Activated CD4-positive, alpha-beta memory T cell treated with anti-CD3 and anti-CD28 coated beads for 36 hours (primary cell): ENCODE results near the gene FBXO44. TPM values are rescaled to one million over a fixed set of nuclear protein-coding genes. Genes with fewer than 3 reads are reported as not detected.

Experiments used
- CTCF ChIA-PET: fragments of 350-600 bp; sonication (Branson Sonifier 250); formaldehyde crosslinking; loops from one replicate; lab custom pipeline; 2021; ENCODE audit warnings: antibody characterized with exemption, inconsistent platforms; lab: Charles Lee
- POLR2A ChIA-PET: fragments of 350-600 bp; sonication (Branson Sonifier 250); formaldehyde crosslinking; loops from one replicate; lab custom pipeline; 2021; ENCODE audit warnings: antibody characterized with exemption; lab: Charles Lee
- DNase-seq: peaks from one replicate; pipeline ENCODE4 v3.0.0-alpha.2; 2020
- H3K27ac Mint-ChIP-seq: one replicate; pipeline ENCODE4 v1.8.0; 2021; ENCODE audit warnings: mixed read lengths
- H3K27me3 Mint-ChIP-seq: one replicate; pipeline ENCODE4 v1.8.0; 2021; ENCODE audit warnings: mixed read lengths
- H3K36me3 Mint-ChIP-seq: one replicate; pipeline ENCODE4 v1.8.0; 2021; ENCODE audit warnings: mixed read lengths
- H3K4me1 Mint-ChIP-seq: one replicate; pipeline ENCODE4 v1.8.0; 2021; ENCODE audit warnings: low read depth, mixed read lengths
- H3K4me3 Mint-ChIP-seq: one replicate; pipeline ENCODE4 v1.8.0; 2021; ENCODE audit warnings: mild to moderate bottlenecking, mixed read lengths
- H3K9me3 Mint-ChIP-seq: one replicate; pipeline ENCODE4 v1.8.0; 2021; ENCODE audit warnings: mixed read lengths
- intact Hi-C: fragments of 100-400 bp; cut with micrococcal nuclease; formaldehyde crosslinking; loops from one replicate; pipeline ENCODE4 v1.15.1; 2023
- total RNA-seq, 2 experiments: library from RNA; stranded (reverse); gene quantifications; one replicate each; pipeline ENCODE4 v1.2.3, GENCODE V29; 2021

Gene FBXO44
- total RNA-seq, 2 experiments from 2014 or later: 16.8 to 18.6 TPM

DNA sequence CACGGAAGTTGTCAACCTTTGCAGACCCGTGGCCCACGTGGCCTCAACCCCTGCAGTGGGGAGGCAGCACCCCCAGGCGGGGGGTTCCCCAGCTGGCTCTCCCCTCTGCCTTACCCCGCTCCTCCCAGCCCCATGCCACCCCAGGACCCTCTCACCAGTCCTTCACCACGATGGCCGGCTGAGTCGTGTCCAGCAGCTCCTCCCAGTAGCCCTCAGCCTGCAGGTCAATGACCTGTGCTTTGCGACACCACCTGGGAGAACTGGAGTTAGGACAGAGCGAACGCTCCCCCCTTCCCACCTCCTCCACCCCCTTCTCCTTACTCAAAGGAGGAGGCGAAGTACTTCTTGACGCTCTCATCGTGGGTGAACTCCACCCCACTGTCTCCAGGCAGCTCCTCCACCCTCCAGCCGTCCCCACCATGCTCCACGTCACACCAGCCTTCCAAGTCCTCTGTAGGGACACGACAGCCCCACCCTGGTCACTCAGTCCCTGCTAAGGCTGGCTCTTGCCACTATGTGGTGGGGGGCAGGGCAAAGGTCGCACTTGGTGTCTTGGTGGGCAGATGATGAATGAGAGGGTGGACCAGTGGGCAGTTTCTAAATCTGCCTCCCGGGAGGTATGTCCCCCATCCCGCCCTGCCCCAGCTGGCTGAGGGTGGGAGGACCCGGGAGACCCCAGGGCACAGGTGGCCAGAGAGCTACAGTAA, 4.9 kb upstream of the FBXO44 start:
- POLR2A ChIA-PET: interaction anchor here (0.6 to 2.5 kb wide), 7 partner anchors 9 to 259 kb away, joined by 3 to 14 read pairs (median 4); partner anchors contain the start of genes AGTRAP, FBXO6 and MAD2L2
- Mint-ChIP-seq H3K27me3 (no peaks in the 10 kb centered on the region), H3K9me3 (no peaks in the 10 kb centered on the region), H3K36me3 (no peaks in the 10 kb centered on the region), H3K4me1 (peaks cover 18% of the 10 kb centered on the region), H3K27ac (no peak overlapping the region), H3K4me3 (no peak overlapping the region)
- CTCF ChIA-PET: interaction anchor here (0.9 to 7.4 kb wide), 28 partner anchors 8 to 612 kb away, joined by 3 to 100 read pairs (median 4); partner anchors contain the start of genes DISP3 and FBXO6
- intact Hi-C loops: loop anchor here (1.0 to 10.0 kb wide), 4 partner anchors 70 to 175 kb away; partner anchors contain the start of genes CLCN6, DISP3 and MTHFR
- DNase-seq: no peak

DNA sequence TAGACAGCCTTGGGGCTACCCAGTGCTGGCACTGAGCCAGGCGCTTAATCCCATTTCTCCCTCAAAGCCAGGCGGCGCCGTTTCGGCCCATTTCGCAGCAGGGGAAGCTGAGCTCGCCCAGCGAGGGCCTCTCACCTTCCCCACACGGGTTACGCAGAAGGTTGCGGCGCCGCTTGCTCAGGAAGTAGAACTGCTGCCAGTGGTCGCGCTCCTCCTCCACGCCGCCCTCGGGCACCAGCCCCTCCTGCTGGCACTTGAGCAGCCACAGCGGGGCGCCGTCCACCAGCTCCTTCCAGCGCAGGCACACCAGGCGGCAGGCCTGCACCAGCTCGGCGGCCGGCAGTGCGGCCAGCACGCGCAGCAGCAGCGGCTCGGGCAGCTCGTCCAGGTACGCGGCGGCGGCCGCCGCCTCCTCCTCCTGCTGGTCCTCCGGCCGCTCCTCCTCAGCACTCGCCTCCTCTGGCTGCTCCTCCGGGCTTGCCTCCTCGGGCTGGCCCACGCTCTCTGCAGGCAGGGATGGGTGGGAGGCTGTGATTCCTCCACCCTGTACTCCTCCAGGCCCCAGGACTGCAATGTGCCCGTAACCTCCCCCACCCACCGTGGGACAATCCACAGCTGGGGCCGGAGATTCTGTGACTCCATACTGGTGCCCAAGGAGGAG, 4.2 kb upstream of the FBXO44 start:
- intact Hi-C loops: loop anchor here (1.0 to 5.0 kb wide), 3 partner anchors 69 to 157 kb away; partner anchors contain the start of genes CLCN6 and MTHFR
- CTCF ChIA-PET: interaction anchor here (0.9 to 7.4 kb wide), 29 partner anchors 8 to 613 kb away, joined by 3 to 100 read pairs (median 5); partner anchors contain the start of genes DISP3 and FBXO6
- H3K27me3 Mint-ChIP-seq: no peaks in the 10 kb centered on the region
- peak overlapping the region; percentile 67 for H3K4me3 Mint-ChIP-seq
- DNase-seq: peak; percentile 91
- no peak overlapping the region for H3K27ac Mint-ChIP-seq
- POLR2A ChIA-PET: interaction anchor here (0.6 to 2.5 kb wide), 7 partner anchors 8 to 258 kb away, joined by 3 to 14 read pairs (median 4); partner anchors contain the start of genes AGTRAP, FBXO6 and MAD2L2
- H3K9me3 Mint-ChIP-seq: no peaks in the 10 kb centered on the region
- H3K4me1 Mint-ChIP-seq: peaks cover 20% of the 10 kb centered on the region
- H3K36me3 Mint-ChIP-seq: no peaks in the 10 kb centered on the region

DNA sequence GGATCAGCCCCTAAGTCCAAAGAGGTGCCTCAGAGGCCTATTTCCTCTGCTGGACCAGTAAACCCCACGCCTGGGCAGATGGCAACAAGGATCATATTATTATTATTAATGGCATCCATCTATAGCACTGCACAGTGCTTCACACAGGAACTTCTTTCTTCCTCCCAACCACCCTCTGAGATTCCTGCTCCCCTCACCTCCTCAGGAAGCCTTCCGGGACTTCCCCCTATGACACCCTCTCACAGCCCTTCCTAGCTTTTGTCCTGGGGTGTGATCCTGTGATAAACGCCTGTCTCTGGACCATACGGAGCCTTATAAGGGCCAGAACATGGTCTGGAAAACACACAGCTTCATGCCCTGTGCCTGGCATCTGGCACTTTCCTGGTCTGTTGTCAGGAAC, 3.7 kb upstream of the FBXO44 start:
- H3K27me3 Mint-ChIP-seq: no peaks in the 10 kb centered on the region
- ChIA-PET CTCF (interaction anchor here (0.9 to 7.4 kb wide), 26 partner anchors 8 to 613 kb away, joined by 3 to 100 read pairs (median 5); partner anchors contain the start of genes DISP3 and FBXO6), POLR2A (interaction anchor here (0.9 to 2.5 kb wide), 5 partner anchors 13 to 258 kb away, joined by 4 to 14 read pairs (median 10); partner anchors contain the start of genes FBXO6 and MAD2L2)
- H3K4me3 Mint-ChIP-seq: peak overlapping the region; percentile 67
- DNase-seq: no peak
- peaks cover 24% of the 10 kb centered on the region for H3K4me1 Mint-ChIP-seq
- no peaks in the 10 kb centered on the region for H3K9me3 Mint-ChIP-seq
- H3K36me3 Mint-ChIP-seq: no peaks in the 10 kb centered on the region
- intact Hi-C loops: loop anchor here (5.0 kb wide), 1 partner anchor 156 kb away; the partner anchor contains the start of genes CLCN6 and MTHFR
- H3K27ac Mint-ChIP-seq: no peak overlapping the region

DNA sequence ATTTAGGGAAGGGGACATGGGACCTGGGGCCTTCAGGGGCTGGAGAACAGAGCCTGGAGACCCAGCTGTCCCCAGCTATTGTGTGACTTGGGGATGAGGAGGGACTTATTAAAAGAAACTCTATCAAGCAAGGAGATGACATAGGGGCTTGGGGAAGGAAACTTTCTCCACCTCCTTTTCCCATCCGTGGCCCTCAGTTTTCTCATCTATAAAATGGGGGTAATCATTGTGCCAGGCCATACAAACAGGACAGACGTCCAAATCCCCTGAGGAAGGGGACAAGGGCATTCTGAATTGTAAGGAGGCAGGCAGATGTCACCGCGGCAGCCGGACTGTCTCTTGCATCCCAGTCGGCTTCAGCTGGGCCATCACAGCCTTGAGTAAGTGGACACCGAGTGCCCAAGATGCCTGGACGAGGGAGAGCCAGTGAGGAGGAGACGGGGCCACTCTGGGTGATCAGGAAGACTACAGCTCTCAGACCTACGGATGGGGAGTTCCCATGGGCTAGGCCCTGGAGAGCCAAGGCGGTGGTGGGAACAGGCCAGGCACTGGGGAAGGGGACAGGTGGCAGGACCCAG, 2.4 kb upstream of the FBXO44 start:
- Mint-ChIP-seq H3K9me3 (no peaks in the 10 kb centered on the region), H3K27me3 (no peaks in the 10 kb centered on the region), H3K27ac (no peak overlapping the region), H3K4me1 (peaks cover 24% of the 10 kb centered on the region), H3K36me3 (no peaks in the 10 kb centered on the region), H3K4me3 (no peak overlapping the region)
- intact Hi-C loops: loop anchor here (5.0 kb wide), 1 partner anchor 155 kb away; the partner anchor contains the start of genes CLCN6 and MTHFR
- no peak for DNase-seq
- POLR2A ChIA-PET: interaction anchor here (1.6 to 2.5 kb wide), 3 partner anchors 56 to 257 kb away, joined by 4 to 14 read pairs (median 5); no protein-coding TSS in a partner anchor
- CTCF ChIA-PET: interaction anchor here (2.2 to 7.4 kb wide), 4 partner anchors 8 to 68 kb away, joined by 10 to 100 read pairs (median 40); partner anchors contain the start of gene FBXO6

DNA sequence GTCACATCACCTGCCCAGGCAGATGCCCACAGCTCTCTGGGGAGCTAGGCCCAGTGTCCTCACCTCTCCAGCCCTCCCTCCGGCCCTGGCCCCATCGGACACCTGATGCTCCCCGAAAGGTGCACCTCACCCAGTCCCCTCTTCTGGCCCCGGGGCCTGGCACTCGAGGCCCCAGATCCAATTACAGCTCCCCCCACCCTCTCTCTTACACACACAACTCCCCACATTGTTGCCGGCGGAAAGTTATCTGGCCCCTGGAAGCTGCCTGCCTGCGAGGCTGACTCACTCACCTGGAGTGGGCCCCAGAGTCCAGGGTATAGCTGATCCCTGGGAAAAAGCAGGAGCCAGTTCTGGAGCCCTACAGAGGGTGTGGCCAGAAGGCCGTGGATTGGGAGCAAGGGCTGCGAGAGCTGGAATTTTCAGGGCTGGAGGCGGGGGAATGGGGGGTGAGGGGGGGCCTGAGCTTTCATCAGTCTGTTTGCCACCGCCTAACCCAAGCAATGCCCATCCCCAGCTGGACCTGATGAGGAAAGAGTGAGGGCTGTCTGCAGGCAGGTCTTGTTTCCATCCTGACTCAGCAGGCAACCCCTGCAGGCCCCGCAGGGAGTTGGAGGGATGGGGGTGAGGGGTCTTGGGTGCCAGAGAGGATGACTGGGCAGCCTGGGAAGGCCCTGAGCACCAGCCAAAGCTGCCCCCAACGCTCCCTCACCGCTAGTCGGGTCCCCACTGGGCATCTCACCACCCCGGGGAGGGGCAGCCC, 1.4 kb upstream of the FBXO44 start:
- H3K9me3 Mint-ChIP-seq: no peaks in the 10 kb centered on the region
- no peak for DNase-seq
- intact Hi-C loops: loop anchor here (5.0 kb wide), 1 partner anchor 154 kb away; the partner anchor contains the start of genes CLCN6 and MTHFR
- ChIA-PET POLR2A (interaction anchor here (0.5 to 1.7 kb wide), 3 partner anchors 55 to 255 kb away, joined by 3 to 5 read pairs (median 4); no protein-coding TSS in a partner anchor), CTCF (interaction anchor here (3.2 to 7.4 kb wide), 4 partner anchors 11 to 67 kb away, joined by 14 to 100 read pairs (median 40); partner anchors contain the start of gene FBXO6)
- peaks cover 2% of the 10 kb centered on the region for H3K36me3 Mint-ChIP-seq
- H3K4me3 Mint-ChIP-seq: peak overlapping the region; percentile 41
- no peaks in the 10 kb centered on the region for H3K27me3 Mint-ChIP-seq
- H3K4me1 Mint-ChIP-seq: peaks cover 24% of the 10 kb centered on the region
- H3K27ac Mint-ChIP-seq: no peak overlapping the region

DNA sequence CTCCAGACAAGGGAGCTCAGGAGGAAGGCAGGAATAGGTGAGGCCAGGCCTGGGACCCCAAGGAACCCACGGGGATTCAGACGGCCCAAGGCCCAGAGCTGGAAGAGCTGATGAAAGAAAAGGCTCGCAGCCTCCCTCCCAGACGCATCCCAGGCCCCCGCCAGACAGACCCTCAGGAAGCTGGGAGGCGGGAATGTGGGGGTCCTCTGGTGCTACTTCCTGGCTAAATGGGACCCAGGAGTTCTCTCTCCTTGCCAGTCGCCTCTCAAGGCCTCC, 878 bp upstream of the FBXO44 start:
- DNase-seq: no peak
- Mint-ChIP-seq H3K4me1 (peaks cover 24% of the 10 kb centered on the region), H3K27me3 (no peaks in the 10 kb centered on the region), H3K4me3 (peak overlapping the region; percentile 41), H3K9me3 (no peaks in the 10 kb centered on the region), H3K27ac (no peak overlapping the region), H3K36me3 (peaks cover 2% of the 10 kb centered on the region)
- ChIA-PET POLR2A (interaction anchor here (1.6 to 1.7 kb wide), 2 partner anchors 54 to 254 kb away, joined by 4 to 5 read pairs; no protein-coding TSS in a partner anchor), CTCF (interaction anchor here (3.2 to 7.4 kb wide), 3 partner anchors 11 to 67 kb away, joined by 14 to 100 read pairs (median 59); partner anchors contain the start of gene FBXO6)
- intact Hi-C loops: loop anchor here (5.0 kb wide), 1 partner anchor 154 kb away; the partner anchor contains the start of genes CLCN6 and MTHFR

DNA sequence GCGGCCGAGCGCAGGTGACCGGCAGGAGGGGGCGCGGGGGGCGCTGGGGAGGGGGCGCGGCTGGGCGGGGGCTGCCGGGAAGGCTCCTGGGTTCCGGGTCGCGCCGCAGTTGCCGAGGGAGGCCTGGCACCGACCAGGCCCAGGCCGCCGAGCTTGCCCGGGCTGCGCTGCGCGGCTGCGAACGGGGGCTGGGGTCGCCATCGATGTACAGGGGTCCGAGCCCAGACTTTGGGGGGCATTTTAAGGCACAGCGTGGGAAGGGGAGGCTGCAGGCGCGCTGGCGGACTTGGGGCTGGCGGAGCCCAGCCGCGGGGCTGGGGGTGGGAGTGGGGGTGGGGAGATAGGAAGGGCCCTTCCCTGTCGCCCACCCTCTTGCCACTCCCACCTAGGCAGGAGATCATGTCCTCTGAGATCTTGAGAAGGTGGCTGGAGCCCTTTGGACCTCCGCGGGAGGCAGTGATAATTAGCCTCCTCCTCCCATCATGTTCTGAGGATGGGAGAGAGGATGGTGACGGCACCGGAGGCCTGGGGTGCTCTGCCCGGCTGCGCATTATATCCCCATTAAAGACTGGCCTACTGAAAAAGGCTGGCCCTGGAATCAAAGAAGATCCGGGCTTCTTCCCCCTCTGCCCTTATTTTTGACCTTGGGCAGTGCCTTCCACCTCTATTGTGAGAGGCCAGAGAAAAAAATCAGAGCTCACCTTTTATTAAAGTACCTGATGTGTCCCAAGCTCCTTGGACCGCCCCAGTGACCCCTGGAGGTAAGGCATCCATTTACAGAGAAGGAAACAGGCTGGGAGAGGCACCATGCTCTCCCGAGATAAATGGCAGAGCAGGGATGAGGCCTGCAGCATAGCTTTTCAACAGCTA, 497 bp downstream of the FBXO44 start:
- H3K27ac Mint-ChIP-seq: no peak overlapping the region
- H3K9me3 Mint-ChIP-seq: no peaks in the 10 kb centered on the region
- H3K36me3 Mint-ChIP-seq: peaks cover 6% of the 10 kb centered on the region
- ChIA-PET CTCF (interaction anchor here (0.6 to 7.4 kb wide), 6 partner anchors 9 to 618 kb away, joined by 3 to 100 read pairs (median 8); partner anchors contain the start of gene FBXO6), POLR2A (interaction anchor here (0.6 to 2.2 kb wide), 4 partner anchors 9 to 253 kb away, joined by 3 to 13 read pairs (median 4); partner anchors contain the start of gene FBXO6)
- no peaks in the 10 kb centered on the region for H3K27me3 Mint-ChIP-seq
- intact Hi-C loops: loop anchor here (5.0 kb wide), 1 partner anchor 152 kb away; the partner anchor contains the start of genes CLCN6 and MTHFR
- H3K4me1 Mint-ChIP-seq: peaks cover 18% of the 10 kb centered on the region
- H3K4me3 Mint-ChIP-seq: peak overlapping the region; percentile 70
- no peak for DNase-seq

DNA sequence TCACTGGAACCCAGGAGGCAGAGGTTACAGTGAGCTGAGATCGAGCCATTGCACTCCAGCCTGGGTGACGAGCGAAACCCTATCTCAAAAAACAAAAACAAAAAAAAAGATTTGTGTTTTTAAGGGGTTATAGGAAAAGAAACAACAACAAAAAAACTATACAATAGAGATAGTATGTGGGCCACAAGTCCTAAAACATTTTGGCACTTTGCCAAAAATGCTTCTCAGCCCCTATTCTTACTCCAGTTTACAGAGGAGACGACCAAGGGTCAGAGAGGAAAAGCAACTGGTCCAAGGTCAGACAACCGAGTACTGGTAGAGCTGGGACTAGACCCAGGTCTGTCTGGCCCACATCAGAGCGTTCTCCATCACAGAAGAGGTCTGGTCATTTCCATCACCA, 3.0 kb downstream of the FBXO44 start:
- DNase-seq: no peak
- H3K4me1 Mint-ChIP-seq: peaks cover 6% of the 10 kb centered on the region
- no peak overlapping the region for H3K4me3 Mint-ChIP-seq
- no peak overlapping the region for H3K27ac Mint-ChIP-seq
- intact Hi-C loops: no loop called here
- POLR2A ChIA-PET: no interaction called here
- H3K36me3 Mint-ChIP-seq: peaks cover 11% of the 10 kb centered on the region
- H3K9me3 Mint-ChIP-seq: no peaks in the 10 kb centered on the region
- H3K27me3 Mint-ChIP-seq: no peaks in the 10 kb centered on the region
- CTCF ChIA-PET: no interaction called here

DNA sequence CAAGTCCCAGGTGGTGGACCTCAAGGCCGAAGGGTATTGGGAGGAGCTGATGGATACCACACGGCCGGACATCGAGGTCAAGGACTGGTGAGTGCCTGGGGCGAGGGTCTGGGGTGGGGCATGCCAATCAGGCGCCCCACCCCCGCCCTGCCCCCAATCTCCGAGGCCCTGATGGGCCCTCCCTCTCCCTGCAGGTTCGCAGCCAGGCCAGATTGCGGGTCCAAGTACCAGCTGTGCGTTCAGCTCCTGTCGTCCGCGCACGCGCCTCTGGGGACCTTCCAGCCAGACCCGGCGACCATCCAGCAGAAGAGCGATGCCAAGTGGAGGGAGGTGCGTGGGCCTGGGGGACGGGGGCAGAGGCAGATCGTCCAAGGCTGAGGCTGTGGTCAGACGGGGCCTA, 3.9 kb downstream of the FBXO44 start:
- ChIA-PET POLR2A (interaction anchor here (0.5 kb wide), 1 partner anchor 8 kb away, joined by 3 read pairs; no protein-coding TSS in a partner anchor), CTCF (interaction anchor here (0.7 to 3.0 kb wide), 3 partner anchors 8 to 484 kb away, joined by 3 to 10 read pairs (median 3); no protein-coding TSS in a partner anchor)
- no peak for DNase-seq
- Mint-ChIP-seq H3K27ac (no peak overlapping the region), H3K4me3 (no peak overlapping the region), H3K4me1 (peaks cover 6% of the 10 kb centered on the region), H3K36me3 (peaks cover 11% of the 10 kb centered on the region), H3K9me3 (no peaks in the 10 kb centered on the region), H3K27me3 (no peaks in the 10 kb centered on the region)
- intact Hi-C loops: no loop called here
